PFSK-1 (cell line): ENCODE results near the gene CALML5.

Experiments
- FOXP2 ChIP-seq: optimal IDR thresholded peaks from 2 replicates; pipeline ENCODE3; 2011; ENCODE audit warnings: borderline replicate concordance, control low read depth, inconsistent platforms; ENCODE audit not compliant: insufficient read depth; ENCODE audit errors: extremely low read length, extremely low read depth
- POLR2AphosphoS5 ChIP-seq: IDR thresholded peaks from 2 replicates; pipeline ENCODE4 v1.6.1; 2012; ENCODE audit warnings: low read depth, mild to moderate bottlenecking, control low read depth, low read length, moderate library complexity
- SIN3A ChIP-seq: IDR thresholded peaks from 2 replicates; pipeline ENCODE4 v1.6.1; 2012; ENCODE audit warnings: mild to moderate bottlenecking, low read length, moderate library complexity, borderline replicate concordance; ENCODE audit not compliant: insufficient read depth
- TAF1 ChIP-seq: IDR thresholded peaks from 2 replicates; pipeline ENCODE4 v1.6.1; 2012; ENCODE audit warnings: low read length, control low read depth, borderline replicate concordance; ENCODE audit not compliant: insufficient read depth
- TF ChIP-seq, protein P1 (sequence below), 2 experiments: IDR thresholded peaks; 2 replicates each; pipeline versions ENCODE4 v1.6.1 to v1.8.0; 2011 to 2012; ENCODE audit warnings: low read depth in 2 of 2, low read length in 2 of 2, control low read depth in 1 of 2, inconsistent platforms in 1 of 2, mild to moderate bottlenecking in 1 of 2, moderate library complexity in 1 of 2; ENCODE audit not compliant: insufficient read depth in 1 of 2

The CALML5 gene

DNA sequence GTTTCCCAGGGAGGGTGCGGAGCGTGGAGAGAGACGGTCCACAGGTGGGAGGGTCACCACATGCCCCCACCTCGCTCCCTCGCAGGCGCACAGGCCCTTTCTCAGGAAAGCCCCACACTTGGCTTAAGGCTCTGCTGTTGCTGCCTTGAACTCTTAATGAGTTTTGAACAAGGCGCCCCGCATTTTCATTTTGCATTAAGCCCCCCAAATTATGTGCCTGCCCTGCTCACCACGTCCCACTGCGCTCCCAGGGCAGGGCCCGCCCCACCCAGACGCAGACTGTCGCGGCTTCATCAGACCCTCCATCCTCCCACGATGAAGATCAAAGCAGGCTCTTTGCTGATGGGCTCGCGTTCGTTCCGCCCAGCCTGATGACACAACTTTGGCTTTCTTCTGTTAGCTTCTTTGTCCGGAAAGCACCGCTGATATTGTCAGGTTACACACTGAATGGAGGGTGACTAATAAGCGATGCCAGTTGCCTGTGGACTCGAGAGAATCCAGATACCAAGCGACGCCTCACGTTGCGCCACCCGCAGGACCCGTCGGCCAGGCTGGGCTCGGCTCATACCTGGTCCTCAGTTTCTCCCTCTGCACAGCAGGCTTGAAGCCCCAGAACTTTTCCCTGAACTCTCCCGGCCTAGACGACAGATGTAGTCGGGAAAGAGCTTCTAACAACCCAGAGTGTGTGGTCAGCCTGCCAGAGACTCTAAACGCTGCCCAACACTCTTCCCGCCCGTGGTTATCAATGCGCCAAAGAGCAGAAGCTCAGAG lies 34.9 kb upstream of the CALML5 start:
- TF ChIP-seq SIN3A = no peak
- no peak for TF ChIP-seq TAF1
- no peak for TF ChIP-seq FOXP2
- no peak for TF ChIP-seq POLR2AphosphoS5
- TF ChIP-seq, protein P1, sequence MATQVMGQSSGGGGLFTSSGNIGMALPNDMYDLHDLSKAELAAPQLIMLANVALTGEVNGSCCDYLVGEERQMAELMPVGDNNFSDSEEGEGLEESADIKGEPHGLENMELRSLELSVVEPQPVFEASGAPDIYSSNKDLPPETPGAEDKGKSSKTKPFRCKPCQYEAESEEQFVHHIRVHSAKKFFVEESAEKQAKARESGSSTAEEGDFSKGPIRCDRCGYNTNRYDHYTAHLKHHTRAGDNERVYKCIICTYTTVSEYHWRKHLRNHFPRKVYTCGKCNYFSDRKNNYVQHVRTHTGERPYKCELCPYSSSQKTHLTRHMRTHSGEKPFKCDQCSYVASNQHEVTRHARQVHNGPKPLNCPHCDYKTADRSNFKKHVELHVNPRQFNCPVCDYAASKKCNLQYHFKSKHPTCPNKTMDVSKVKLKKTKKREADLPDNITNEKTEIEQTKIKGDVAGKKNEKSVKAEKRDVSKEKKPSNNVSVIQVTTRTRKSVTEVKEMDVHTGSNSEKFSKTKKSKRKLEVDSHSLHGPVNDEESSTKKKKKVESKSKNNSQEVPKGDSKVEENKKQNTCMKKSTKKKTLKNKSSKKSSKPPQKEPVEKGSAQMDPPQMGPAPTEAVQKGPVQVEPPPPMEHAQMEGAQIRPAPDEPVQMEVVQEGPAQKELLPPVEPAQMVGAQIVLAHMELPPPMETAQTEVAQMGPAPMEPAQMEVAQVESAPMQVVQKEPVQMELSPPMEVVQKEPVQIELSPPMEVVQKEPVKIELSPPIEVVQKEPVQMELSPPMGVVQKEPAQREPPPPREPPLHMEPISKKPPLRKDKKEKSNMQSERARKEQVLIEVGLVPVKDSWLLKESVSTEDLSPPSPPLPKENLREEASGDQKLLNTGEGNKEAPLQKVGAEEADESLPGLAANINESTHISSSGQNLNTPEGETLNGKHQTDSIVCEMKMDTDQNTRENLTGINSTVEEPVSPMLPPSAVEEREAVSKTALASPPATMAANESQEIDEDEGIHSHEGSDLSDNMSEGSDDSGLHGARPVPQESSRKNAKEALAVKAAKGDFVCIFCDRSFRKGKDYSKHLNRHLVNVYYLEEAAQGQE (IDR thresholded peaks at IDR 0.05; ENCODE audit: insufficient read depth in 1 of 2, low read depth in 2 of 2, low read length in 2 of 2) = no peak

DNA sequence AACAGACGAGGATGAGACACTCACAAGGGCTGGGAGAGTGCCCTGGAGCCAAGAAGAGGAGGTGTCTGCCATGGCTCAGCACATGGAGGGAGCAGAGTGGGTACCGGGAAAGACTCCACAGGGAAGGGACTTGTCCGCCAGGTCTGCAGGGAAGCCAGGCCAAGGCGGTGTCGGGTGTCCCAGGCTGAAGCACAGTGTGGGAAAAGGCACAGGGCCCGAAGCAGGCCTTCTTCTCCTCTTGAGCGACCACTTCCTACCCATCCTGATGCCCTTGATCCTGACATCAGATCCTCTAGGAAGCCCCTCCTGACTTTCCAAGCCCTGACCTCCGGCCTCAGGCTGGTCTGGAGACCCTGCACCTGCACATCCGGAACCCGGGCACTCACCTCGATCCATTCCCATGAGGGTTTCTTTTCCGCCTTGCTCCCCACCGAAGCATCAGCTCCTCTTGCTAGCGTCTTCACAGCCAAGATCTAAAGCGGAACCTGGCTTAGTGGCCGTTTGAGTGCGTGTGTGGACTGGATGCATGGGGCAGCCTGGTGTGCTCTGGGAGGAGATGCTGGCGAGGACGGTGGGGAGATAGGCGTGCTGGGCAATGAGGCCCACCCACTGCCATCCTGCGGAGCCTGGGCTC lies 33.8 kb upstream of the CALML5 start:
- TF ChIP-seq, protein P1 (IDR thresholded peaks at IDR 0.05; ENCODE audit: insufficient read depth in 1 of 2, low read depth in 2 of 2, low read length in 2 of 2) = no peak

DNA sequence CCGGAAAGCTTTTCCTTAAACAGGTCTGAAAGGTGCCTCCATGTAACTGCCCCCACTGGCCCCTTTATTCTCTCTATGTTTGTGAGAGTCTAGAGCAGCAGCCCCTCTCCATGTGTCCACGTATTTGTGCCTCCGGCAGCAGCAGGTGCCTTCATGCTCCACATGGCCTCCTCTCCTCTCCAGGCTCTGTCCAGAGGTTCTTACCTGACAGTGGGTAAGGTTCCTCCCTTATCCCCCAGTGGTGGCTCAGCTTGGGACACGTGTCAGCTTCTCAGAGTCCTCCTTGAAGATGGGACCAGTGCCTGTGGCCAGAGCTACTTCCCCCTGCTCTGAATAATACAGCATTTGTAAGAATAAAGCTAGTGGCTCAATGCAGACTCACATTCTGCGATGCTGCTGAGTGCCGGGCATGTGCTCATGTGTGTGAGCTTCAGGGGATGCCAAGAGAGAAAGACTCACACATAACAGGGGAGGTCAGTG lies 33.3 kb upstream of the CALML5 start:
- TF ChIP-seq TAF1 = no peak
- TF ChIP-seq FOXP2 = no peak
- TF ChIP-seq SIN3A = no peak
- no peak for TF ChIP-seq POLR2AphosphoS5
- TF ChIP-seq, protein P1 (IDR thresholded peaks at IDR 0.05; ENCODE audit: insufficient read depth in 1 of 2, low read depth in 2 of 2, low read length in 2 of 2) = no peak

DNA sequence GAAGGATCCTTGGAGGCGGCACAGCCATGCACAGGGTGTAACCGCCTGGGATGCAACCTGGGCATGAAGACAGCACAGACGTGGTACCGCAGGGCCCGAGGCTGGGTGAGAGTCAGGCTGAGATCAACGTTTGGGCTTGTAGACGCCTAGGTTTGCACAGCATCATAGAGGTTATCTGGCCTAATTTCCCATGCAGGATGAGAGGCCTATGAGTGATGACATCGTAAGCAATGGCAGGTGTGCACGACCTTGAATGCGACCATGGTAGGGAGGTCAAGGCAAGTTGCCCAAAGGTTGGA lies 32.9 kb upstream of the CALML5 start:
- no peak for TF ChIP-seq FOXP2
- TF ChIP-seq, protein P1 (IDR thresholded peaks at IDR 0.05; ENCODE audit: insufficient read depth in 1 of 2, low read depth in 2 of 2, low read length in 2 of 2) = no peak
- TF ChIP-seq TAF1 = no peak
- TF ChIP-seq POLR2AphosphoS5 = no peak
- TF ChIP-seq SIN3A = no peak
